HepG2 (cell line): ENCODE results near the gene STIP1. TPM values are rescaled to one million over a fixed set of nuclear protein-coding genes. Genes with fewer than 3 reads are reported as not detected.
A peak's percentile ranks its signal among the peaks of the same experiment; 100 is the strongest.

Experiments used
- ARHGAP35 ChIP-seq: sonication (generic); formaldehyde crosslinking; IDR thresholded peaks from 2 replicates; pipeline ENCODE4 v1.9.0; 2022; ENCODE audit warnings: mild to moderate bottlenecking, inconsistent platforms, moderate library complexity, missing genetic modification reagents, borderline replicate concordance
- CEBPG ChIP-seq: IDR thresholded peaks from 2 replicates; pipeline ENCODE4 v1.6.1; 2016
- ELF3 ChIP-seq: IDR thresholded peaks from 2 replicates; pipeline ENCODE4 v1.6.1; 2016; ENCODE audit warnings: missing genetic modification reagents, missing compliant biosample characterization
- ETV5 ChIP-seq: IDR thresholded peaks from 2 replicates; pipeline ENCODE4 v1.6.1; 2018; ENCODE audit warnings: missing biosample characterization, missing genetic modification reagents, inconsistent platforms, borderline replicate concordance
- GFI1 ChIP-seq: sonication (generic); formaldehyde crosslinking; IDR thresholded peaks from 2 replicates; pipeline ENCODE4 v1.5.0; 2020; ENCODE audit warnings: missing genetic modification reagents, mild to moderate bottlenecking, borderline replicate concordance
- HMGA1 ChIP-seq: sonication (generic); formaldehyde crosslinking; conservative IDR thresholded peaks from 2 replicates; pipeline ENCODE4 v1.4.0; 2020; ENCODE audit warnings: missing genetic modification reagents
- HOXA5 ChIP-seq: sonication (generic); formaldehyde crosslinking; IDR thresholded peaks from 2 replicates; pipeline ENCODE4 v1.4.0; 2020; ENCODE audit warnings: missing genetic modification reagents
- HOXD1 ChIP-seq: sonication (generic); formaldehyde crosslinking; IDR thresholded peaks from 2 replicates; pipeline ENCODE4 v1.5.0; 2020; ENCODE audit warnings: missing genetic modification reagents
- POLR2A ChIP-seq, 2 experiments: IDR thresholded peaks; 2 replicates each; pipeline ENCODE4 v1.6.1; 2011; ENCODE audit warnings: low read depth in 2 of 2, low read length in 2 of 2, mild to moderate bottlenecking in 1 of 2, moderate library complexity in 1 of 2; ENCODE audit not compliant: insufficient read depth in 1 of 2
- REL ChIP-seq: sonication (generic); formaldehyde crosslinking; conservative IDR thresholded peaks from 2 replicates; pipeline ENCODE4 v1.8.0; 2022; ENCODE audit warnings: mild to moderate bottlenecking, missing genetic modification reagents, moderate library complexity
- SETDB1 ChIP-seq: sonication (generic); formaldehyde crosslinking; IDR thresholded peaks from 2 replicates; pipeline ENCODE4 v1.5.1; 2020; ENCODE audit warnings: missing genetic modification reagents, mild to moderate bottlenecking, borderline replicate concordance
- SIN3B ChIP-seq: fragments of 150-350 bp; IDR thresholded peaks from 2 replicates; pipeline ENCODE4 v1.6.1; 2014; ENCODE audit warnings: low read length
- SUZ12 ChIP-seq: fragments of 150-350 bp; IDR thresholded peaks from 2 replicates; pipeline ENCODE4 v1.6.1; 2014; ENCODE audit warnings: low read depth, low read length
- TMF1 ChIP-seq: sonication (generic); formaldehyde crosslinking; IDR thresholded peaks from 2 replicates; pipeline ENCODE4 v1.8.1; 2022; ENCODE audit warnings: low read depth, missing genetic modification reagents
- ZNF292 ChIP-seq: sonication (generic); formaldehyde crosslinking; IDR thresholded peaks from 2 replicates; pipeline ENCODE4 v1.8.1; 2022; ENCODE audit warnings: mild to moderate bottlenecking, low read depth, missing genetic modification reagents, borderline replicate concordance
- ZNF350 ChIP-seq: sonication (generic); formaldehyde crosslinking; IDR thresholded peaks from 2 replicates; pipeline ENCODE4 v1.4.0; 2020; ENCODE audit warnings: mild to moderate bottlenecking, low read depth, missing genetic modification reagents, borderline replicate concordance
- ZNF383 ChIP-seq: sonication (generic); formaldehyde crosslinking; IDR thresholded peaks from 2 replicates; pipeline ENCODE4 v1.4.0; 2020; ENCODE audit warnings: missing genetic modification reagents, mild to moderate bottlenecking, borderline replicate concordance
- ZNF670 ChIP-seq: sonication (generic); formaldehyde crosslinking; IDR thresholded peaks from 2 replicates; pipeline ENCODE4 v1.8.0; 2022; ENCODE audit warnings: mild to moderate bottlenecking, missing genetic modification reagents, borderline replicate concordance
- ZNF768 ChIP-seq: sonication (generic); formaldehyde crosslinking; IDR thresholded peaks from 2 replicates; pipeline ENCODE4 v1.4.0; 2020; ENCODE audit warnings: missing genetic modification reagents
- ZSCAN29 ChIP-seq: sonication (generic); formaldehyde crosslinking; conservative IDR thresholded peaks from 2 replicates; pipeline ENCODE4 v1.4.0; 2020; ENCODE audit warnings: mild to moderate bottlenecking, missing genetic modification reagents
- polyA plus RNA-seq, 8 experiments: library from polyadenylated mRNA; depleted of rRNA in 3 of 8; stranded (reverse) in 7 of 8; unstranded in 1 of 8; fragments of >200 nt; fragmentation: Illumina TruSeq in 4 of 8; extraction: Trizol in 4 of 8; gene quantifications; 2 replicates each; pipeline versions ENCODE4 v1.2.1 to v1.2.3, GENCODE V29; 2011 to 2016; ENCODE audit warnings: low read depth in 4 of 8, missing spikeins in 1 of 8, mixed read lengths in 1 of 8; ENCODE audit not compliant: insufficient read depth in 1 of 8
- total RNA-seq, 5 experiments: library from RNA; depleted of rRNA; stranded (reverse); fragments of >200 nt; fragmentation: Illumina TruSeq; extraction: Trizol; gene quantifications; 2 replicates each; pipeline ENCODE4 v1.2.3, GENCODE V29; 2016; ENCODE audit warnings: low read depth in 1 of 5
- TF ChIP-seq, protein P1 (sequence below): sonication (generic); formaldehyde crosslinking; IDR thresholded peaks from 2 replicates; pipeline ENCODE4 v1.9.0; 2021; ENCODE audit warnings: missing genetic modification reagents, borderline replicate concordance
- TF ChIP-seq, protein P2 (sequence below): sonication (generic); formaldehyde crosslinking; IDR thresholded peaks from 2 replicates; pipeline ENCODE4 v1.4.0; 2020; ENCODE audit warnings: missing genetic modification reagents
- TF ChIP-seq, protein P3 (sequence below): fragments of 450-650 bp; IDR thresholded peaks from 2 replicates; pipeline ENCODE4 v1.6.1; 2016
- TF ChIP-seq, protein P4 (sequence below): sonication (generic); formaldehyde crosslinking; IDR thresholded peaks from 2 replicates; pipeline ENCODE4 v1.5.0; 2020; ENCODE audit warnings: missing genetic modification reagents

Gene STIP1
- total and polyA plus RNA-seq, 2 of the 13 experiments (the other 11 are each of a cell fraction or from before 2014, with no cell fraction given) = 81.1 to 217 TPM

DNA sequence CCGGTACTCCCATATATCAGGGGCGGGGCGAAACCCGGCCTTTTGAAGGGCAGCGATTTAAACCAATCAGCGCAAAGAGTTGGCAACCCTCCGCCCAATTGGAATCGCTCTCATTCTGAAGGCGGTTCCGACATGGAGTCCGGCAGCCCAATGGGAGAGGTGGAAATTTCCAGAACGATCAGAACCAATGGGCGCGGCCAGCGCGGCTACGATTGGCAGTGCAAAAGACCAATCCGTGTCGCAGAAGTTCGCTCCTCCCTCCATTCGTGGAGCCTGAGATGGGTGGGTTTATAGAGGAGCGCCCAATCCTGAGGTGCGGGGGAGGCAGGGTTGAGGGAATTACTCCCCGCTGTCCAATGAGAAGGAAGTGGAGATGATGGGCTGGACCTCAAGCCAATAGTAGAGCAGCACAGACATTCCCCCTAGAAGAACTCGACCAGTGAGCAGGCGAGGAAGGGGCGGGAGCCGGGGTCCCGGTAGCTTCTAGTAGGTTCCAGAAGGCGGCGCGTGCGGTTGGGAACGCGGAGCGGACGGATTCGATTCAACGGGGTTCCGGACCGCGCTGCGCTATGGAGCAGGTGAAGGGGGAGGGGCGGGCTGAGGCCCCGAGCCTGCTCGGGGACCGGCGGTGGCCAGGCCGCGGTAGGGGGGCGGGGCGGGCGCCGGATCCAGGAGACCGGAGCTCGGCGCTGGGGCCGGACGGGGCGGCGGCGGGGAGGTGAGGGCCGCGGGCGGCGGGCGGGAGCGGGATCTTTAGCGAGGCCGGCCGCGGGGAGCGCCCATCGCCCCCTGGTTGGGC is at the start of gene STIP1 (continued):
- TF ChIP-seq ZNF768 (CRISPR knock-in tag) = 0 out of 2 replicates have a peak, but pooled peaks have one; percentile 48
- TF ChIP-seq ETV5 = peak; percentile 70
- no peak for TF ChIP-seq HMGA1 (CRISPR knock-in tag)
- TF ChIP-seq REL = no peak
- no peak for TF ChIP-seq ARHGAP35
- TF ChIP-seq ZNF670 (CRISPR knock-in tag) = no peak
- TF ChIP-seq, protein P1, sequence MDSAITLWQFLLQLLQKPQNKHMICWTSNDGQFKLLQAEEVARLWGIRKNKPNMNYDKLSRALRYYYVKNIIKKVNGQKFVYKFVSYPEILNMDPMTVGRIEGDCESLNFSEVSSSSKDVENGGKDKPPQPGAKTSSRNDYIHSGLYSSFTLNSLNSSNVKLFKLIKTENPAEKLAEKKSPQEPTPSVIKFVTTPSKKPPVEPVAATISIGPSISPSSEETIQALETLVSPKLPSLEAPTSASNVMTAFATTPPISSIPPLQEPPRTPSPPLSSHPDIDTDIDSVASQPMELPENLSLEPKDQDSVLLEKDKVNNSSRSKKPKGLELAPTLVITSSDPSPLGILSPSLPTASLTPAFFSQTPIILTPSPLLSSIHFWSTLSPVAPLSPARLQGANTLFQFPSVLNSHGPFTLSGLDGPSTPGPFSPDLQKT (CRISPR knock-in tag) = no peak
- no peak; the same call in 1 of the 2 replicates for TF ChIP-seq GFI1 (CRISPR knock-in tag)
- TF ChIP-seq CEBPG (CRISPR knock-in tag) = no peak
- TF ChIP-seq, protein P2, sequence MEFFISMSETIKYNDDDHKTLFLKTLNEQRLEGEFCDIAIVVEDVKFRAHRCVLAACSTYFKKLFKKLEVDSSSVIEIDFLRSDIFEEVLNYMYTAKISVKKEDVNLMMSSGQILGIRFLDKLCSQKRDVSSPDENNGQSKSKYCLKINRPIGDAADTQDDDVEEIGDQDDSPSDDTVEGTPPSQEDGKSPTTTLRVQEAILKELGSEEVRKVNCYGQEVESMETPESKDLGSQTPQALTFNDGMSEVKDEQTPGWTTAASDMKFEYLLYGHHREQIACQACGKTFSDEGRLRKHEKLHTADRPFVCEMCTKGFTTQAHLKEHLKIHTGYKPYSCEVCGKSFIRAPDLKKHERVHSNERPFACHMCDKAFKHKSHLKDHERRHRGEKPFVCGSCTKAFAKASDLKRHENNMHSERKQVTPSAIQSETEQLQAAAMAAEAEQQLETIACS (CRISPR knock-in tag) = 0 out of 2 replicates have a peak, but pooled peaks have one; percentile 10
- TF ChIP-seq, protein P3, sequence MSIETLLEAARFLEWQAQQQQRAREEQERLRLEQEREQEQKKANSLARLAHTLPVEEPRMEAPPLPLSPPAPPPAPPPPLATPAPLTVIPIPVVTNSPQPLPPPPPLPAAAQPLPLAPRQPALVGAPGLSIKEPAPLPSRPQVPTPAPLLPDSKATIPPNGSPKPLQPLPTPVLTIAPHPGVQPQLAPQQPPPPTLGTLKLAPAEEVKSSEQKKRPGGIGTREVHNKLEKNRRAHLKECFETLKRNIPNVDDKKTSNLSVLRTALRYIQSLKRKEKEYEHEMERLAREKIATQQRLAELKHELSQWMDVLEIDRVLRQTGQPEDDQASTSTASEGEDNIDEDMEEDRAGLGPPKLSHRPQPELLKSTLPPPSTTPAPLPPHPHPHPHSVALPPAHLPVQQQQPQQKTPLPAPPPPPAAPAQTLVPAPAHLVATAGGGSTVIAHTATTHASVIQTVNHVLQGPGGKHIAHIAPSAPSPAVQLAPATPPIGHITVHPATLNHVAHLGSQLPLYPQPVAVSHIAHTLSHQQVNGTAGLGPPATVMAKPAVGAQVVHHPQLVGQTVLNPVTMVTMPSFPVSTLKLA = peak; percentile 36; the same call in 1 of the 2 replicates
- peak; percentile 31 for TF ChIP-seq HOXA5 (CRISPR knock-in tag)
- TF ChIP-seq TMF1 = no peak; the same call in 1 of the 2 replicates
- TF ChIP-seq ELF3 (CRISPR knock-in tag) = peak; percentile 45; the same call in 1 of the 2 replicates
- peak in 1 of 2 experiments; percentile 82; a peak in 2 of 4 replicates for TF ChIP-seq POLR2A (IDR thresholded peaks at IDR 0.05; ENCODE audit: insufficient read depth in 1 of 2, low read depth in 2 of 2, low read length in 2 of 2)
- no peak; the same call in 1 of the 2 replicates for TF ChIP-seq ZNF350 (CRISPR knock-in tag)
- TF ChIP-seq SUZ12 = no peak
- no peak for TF ChIP-seq ZSCAN29 (CRISPR knock-in tag)
- TF ChIP-seq, protein P4, sequence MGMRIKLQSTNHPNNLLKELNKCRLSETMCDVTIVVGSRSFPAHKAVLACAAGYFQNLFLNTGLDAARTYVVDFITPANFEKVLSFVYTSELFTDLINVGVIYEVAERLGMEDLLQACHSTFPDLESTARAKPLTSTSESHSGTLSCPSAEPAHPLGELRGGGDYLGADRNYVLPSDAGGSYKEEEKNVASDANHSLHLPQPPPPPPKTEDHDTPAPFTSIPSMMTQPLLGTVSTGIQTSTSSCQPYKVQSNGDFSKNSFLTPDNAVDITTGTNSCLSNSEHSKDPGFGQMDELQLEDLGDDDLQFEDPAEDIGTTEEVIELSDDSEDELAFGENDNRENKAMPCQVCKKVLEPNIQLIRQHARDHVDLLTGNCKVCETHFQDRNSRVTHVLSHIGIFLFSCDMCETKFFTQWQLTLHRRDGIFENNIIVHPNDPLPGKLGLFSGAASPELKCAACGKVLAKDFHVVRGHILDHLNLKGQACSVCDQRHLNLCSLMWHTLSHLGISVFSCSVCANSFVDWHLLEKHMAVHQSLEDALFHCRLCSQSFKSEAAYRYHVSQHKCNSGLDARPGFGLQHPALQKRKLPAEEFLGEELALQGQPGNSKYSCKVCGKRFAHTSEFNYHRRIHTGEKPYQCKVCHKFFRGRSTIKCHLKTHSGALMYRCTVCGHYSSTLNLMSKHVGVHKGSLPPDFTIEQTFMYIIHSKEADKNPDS (CRISPR knock-in tag) = no peak
- no peak for TF ChIP-seq ZNF383 (CRISPR knock-in tag)
- 0 out of 2 replicates have a peak, but pooled peaks have one; percentile 33 for TF ChIP-seq SIN3B
- TF ChIP-seq HOXD1 (CRISPR knock-in tag) = no peak
- peak; percentile 24; the same call in 1 of the 2 replicates for TF ChIP-seq ZNF292 (CRISPR knock-in tag)
- TF ChIP-seq SETDB1 (CRISPR knock-in tag) = no peak
